HG03571 (cell line): Measurements from ENCODE around the gene SLC25A19.
"Not testable (repeated sequence)": the region's sequence is repeated elsewhere in the genome, so short reads cannot be mapped to it uniquely, and the experiment has no call there.

Experiments
- ATAC-seq: cut with Tn5 transposase; IDR thresholded peaks from one replicate; pipeline ENCODE4 v1.9.1; 2021; ENCODE audit not compliant: unreplicated experiment

The SLC25A19 gene

DNA sequence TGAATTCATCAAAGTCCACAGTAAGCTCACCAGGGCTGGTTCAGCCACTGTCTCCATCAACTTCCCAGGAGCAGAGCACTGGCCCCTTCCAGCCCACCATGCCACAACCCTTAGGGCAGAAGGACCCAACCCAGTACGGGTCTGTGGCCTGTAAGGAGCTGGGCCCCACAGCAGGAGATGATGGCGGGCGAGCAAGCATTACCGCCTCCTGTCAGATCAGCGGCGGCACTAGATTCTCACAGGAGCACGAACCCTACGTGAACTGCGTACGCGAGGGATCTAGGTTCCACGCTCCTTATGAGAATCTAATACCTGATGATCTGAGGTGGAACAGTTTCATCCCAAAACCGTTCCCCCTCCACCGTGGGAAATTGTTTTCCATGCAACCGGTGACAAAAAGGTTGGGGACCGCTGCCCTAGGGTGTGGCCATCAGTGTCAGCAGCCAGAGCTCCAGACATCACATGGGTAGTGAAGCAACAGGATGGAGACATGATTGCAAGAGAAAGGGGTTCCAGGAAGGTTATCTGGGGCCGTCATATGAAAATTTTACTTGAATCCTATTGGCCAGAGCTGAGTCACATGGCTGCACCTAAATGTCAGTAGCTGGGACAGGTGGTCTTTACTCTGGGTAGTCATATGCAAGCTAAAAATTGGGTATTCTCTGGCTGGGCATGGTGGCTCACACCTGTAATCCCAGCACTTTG lies 12.4 kb upstream of the SLC25A19 start:
- no peak for ATAC-seq

DNA sequence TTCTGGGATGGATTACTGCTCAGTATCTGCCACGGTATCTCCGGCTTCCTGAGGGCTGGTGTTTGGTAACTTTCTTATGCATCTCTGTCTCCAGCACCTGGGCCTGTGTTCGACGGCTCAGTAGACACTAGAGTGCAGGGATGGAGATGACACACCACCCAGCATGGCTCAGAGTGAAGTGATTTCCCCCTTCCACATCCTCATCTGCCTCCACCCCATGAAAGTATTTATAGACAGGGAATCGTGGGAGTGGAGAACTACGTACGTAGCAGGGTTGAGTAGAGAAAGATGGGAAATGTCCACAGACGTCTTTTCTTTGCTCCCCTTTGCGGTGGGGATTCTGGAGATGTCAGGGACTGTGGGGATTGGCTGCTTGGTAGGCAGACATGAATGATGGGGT lies 11.8 kb upstream of the SLC25A19 start:
- no peak for ATAC-seq

- ATAC-seq: no peak
Observed at GRCh38 chr17:75300280-75300679, 11.0 kb upstream of the SLC25A19 start.

GRCh38 chr17:75295201-75296158 lies 6.2 kb upstream of the SLC25A19 start:
- peak; percentile 63 for ATAC-seq

DNA sequence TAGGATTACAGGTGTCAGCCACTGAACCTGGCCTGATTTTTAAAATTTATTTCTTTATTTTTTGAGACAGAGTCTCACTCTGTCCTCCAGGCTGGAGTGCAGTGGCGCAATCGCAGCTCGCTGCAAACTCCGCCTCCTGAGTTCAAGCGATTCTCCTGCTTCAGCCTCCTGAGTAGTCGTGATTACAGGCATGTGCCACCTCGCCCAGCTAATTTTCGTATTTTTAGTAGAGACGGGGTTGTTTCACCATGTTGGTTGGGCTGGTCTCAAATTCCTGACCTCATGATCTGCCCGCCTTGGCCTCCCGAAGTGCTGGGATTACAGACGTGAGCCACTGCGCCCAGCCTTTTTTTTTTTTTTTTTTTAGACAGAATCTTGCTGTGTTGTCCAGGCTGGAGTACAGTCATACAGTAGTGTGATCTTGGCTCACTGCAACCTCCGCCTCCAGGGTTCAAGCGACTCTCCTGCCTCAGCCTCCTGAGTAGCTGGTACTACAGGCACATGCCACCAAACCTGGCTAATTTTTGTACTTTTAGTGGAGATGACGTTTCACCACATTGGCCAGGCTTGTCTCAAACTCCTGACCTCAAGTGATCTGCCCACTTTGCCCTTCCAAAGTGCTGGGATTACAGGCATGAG lies 3.7 kb upstream of the SLC25A19 start:
- not testable (repeated sequence) for ATAC-seq

DNA sequence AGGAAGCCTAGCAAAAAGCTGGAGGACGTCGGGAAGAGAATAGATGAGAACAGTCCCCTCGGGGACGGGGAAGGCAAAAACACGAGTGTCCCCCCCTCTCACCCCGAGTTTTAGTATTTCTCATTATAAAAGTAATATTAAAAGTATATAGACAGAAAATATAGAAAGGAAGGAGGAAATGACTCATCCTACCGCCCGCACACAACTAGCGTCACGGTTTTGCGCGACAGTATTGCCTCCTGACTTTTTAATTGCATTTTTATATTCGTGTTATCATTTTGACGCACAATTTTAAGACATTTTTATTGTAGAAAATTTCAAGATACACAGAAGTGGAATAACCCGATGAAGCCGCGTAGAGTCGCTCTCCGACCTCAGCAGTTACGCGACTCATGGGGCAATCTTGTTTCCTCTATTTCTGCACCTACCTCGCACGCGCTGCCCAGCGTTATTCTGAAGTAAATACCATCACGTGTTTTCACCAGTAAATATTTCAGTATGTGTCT lies 652 bp upstream of the SLC25A19 start:
- peak; percentile 21 for ATAC-seq

DNA sequence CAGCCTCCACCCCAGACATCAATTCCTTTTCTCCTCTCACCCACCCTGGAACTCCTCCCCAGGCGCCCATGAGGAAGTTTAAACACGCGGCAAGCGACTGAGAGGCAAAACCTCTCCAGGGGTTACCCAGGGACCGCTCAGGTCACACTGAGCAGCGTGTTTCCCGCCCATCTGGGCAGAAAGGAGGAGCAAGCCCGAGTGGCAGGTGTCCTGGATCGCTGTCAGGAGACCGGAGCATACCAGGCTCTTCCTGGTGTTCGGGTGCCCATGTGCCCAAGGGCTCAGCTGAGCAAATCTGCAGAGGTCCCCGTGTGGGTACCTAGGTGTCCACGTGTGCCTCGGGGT lies 491 bp downstream of the SLC25A19 start:
- ATAC-seq: peak; percentile 2

DNA sequence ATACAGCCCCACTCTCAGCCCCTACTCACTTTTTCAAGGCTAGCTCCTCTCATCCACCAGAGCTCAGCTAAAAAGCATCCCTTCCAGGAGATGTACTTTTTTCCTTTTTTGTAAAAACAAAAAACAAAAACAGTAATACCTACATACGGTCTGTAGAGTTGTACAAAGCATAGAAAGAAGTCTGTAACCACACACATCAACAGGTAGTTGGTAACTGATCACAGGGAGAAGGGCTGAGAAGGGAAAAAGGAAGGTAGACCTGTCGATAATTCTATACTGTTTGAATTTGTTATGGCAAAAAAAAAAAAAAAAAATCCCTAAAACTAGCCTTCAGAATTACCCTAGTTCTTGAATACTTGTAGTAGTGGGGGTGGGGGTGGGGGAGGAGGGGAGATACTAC lies 874 bp downstream of the SLC25A19 start:
- ATAC-seq: no peak

DNA sequence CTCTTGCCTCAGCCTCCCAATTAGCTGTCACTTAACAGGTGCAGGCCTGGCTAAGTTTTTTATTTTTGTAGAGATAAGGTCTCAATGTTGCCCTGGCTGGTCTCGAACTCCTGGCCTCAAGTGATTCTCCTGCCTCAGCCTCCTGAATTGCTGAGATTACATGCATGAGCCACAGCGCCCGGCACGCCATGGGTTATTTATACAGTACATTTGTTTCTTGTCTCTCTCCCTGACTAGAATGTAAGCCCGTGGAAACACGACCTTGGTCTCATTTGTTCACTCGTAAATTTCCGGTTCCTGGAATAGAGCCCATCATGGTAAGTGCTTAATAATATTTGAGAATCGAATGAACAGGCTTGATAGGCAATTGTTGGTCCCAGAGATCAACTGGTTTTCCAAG lies 2.0 kb downstream of the SLC25A19 start:
- no peak for ATAC-seq

DNA sequence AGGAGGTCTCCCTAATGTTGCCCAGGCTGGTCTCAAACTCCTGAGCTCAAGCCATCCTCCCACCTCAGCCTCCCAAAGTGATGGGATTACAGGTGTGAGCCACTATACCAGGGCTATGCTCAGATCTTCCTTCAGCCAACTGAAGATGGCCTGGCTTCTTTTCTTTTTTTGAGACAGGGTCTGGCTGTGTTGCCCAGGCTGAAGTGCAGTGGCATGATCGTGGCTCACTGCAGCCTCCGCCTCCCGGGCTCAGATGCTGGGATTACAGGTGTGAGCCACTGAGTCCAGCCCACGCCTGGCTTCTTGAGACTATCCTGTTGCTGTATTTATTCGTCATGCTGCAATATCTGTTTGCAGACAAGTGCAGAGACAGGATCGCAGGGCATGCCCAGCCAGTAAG lies 4.1 kb downstream of the SLC25A19 start:
- ATAC-seq: no peak

- not testable (repeated sequence) for ATAC-seq
Observed at GRCh38 chr17:75280189-75280588, 9.0 kb downstream of the SLC25A19 start.

DNA sequence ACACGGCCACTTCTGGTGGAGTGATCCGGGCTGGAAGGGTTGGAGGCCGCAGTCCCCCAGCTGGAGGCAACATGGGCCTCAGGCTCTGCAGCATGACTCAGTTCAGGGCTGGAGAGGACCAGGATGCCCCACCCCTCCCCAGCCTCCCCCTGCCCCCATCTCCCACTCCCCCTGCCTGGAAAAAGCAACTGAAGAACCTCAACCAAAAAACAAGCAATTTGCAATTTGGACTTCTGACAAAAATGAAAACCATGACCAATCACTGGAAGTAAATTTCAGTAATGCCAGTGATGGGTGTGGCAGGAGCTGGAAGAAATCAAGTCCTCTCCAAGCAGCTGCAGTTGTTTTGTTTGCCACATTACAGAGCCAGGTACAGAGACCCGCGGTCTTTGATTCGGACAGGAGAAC lies 11.6 kb downstream of the SLC25A19 start:
- no peak for ATAC-seq

GRCh38 chr17:75273977-75274708 lies 15.1 kb downstream of the SLC25A19 start:
- no peak for ATAC-seq

DNA sequence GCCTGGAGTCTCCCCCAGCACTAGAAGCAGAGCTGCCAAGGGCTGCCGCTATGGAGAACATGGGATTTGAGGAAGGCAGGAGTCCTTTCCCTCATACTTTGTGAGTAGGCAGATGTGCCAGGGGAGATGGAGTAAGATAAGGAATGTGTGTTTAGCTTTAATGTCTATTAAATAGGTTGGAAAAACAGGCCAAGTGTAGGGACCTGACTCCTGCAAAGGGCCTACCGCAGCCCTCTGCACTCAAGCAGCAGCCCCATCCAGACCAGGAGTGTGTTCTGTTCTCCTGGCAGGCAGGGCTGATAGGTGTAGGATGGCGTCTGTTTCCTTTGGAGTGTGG lies 16.4 kb downstream of the SLC25A19 start:
- ATAC-seq: no peak

GRCh38 chr17:75271955-75272847 lies 17.0 kb downstream of the SLC25A19 start:
- no peak for ATAC-seq

DNA sequence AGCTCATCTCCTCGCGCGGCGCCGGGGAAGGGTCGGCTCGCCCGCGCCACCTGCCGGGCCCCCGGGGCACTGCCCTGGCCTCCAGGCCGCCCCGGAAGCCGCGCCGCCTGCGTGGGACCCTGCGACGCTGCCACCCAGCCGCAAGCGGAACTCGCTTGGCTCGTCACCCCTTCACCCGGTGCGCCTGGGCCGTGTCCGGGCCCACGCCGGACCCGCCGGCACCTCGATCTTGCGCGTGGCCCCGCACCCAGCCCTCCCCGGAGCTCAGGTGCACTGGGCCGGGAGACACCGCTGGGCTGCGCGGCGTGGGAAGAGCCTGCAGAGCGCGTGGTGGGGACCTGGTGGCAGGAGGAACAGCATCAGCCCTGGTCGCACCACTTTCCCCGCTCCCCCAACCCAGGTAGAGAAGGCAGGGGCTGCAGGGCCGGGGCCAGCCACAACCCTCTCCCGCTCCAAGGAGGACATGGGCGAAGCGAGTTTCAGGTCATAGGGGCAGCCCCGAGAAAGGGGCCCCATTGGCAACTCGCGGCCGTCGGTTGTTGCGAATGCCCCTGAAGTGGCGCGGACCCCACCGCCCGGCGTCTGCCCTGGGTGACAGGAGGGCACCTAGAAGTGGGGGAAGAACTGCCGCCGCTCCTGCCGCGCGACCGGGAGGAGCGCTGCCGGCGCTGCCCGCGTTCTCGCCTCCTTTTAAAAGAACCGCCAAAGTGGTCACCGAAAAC lies 17.8 kb downstream of the SLC25A19 start:
- peak; percentile 61 for ATAC-seq

GRCh38 chr17:75270966-75271232 lies 18.3 kb downstream of the SLC25A19 start, which contains the start of gene MIF4GD:
Gene MIF4GD, minus strand, starts transcription at chr17:75271231. Its CDS starts 1,036 bp downstream, at chr17:75270195.
- ATAC-seq: no peak

DNA sequence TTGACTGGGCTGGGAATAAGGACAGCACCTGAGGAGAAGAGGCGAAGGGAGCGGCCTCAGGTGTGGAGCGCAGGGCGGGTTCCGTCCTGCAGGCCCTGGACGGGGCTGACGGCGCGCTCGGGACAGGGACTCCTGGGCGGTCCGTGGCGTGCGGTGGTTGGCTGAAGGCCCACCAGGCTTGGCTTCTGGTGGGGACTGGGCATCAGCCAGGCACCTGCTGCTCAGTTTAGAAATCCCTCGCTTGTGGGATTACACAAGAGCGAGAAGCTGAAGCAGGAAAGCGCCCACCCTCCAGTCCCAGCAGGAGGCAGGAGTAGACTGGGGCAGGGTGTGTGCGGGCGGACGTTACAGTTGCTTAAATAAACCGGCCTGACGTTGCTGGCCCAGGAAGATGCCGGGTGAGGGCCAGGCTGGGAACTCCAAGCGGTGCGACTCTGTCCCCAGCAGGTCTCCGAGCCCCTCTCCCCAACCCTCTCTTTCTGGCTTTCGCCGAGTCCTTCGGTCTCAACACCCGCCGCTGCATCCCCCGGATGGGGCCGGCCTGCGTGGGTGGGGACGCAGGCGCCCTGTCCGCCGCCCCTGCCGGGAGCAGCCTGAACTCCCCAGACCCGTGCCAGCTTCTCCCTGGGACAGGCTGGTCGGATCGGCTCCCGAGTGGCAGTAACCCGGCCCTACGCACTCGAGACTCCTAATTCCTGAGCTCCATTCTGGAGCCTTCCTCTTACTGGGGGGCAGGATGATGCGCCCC lies 18.8 kb downstream of the SLC25A19 start:
- peak; percentile 31 for ATAC-seq

GRCh38 chr17:75269844-75270217 lies 19.4 kb downstream of the SLC25A19 start:
- ATAC-seq: no peak
